ENCODE measurements around the gene AGBL1. TPM values are rescaled to one million over a fixed set of nuclear protein-coding genes. Genes with fewer than 3 reads are reported as not detected.

AGBL1 gene
- total and polyA plus RNA-seq, 2 experiments from 2014 or later = 0.06 to 0.11 TPM

- Histone ChIP-seq H3K36me3 (no peaks in the 10 kb centered on the region), H3K4me3 (no peak overlapping the region), H3K9me3 (ENCODE audit: low read depth) (no peaks in the 10 kb centered on the region), H3K27me3 (no peaks in the 10 kb centered on the region), H3K4me1 (ENCODE audit: low read depth) (peaks cover 5% of the 10 kb centered on the region), H3K27ac (no peak overlapping the region)
- no peak for TF ChIP-seq CTCF (IDR thresholded peaks at IDR 0.05; ENCODE audit: low read depth, low read length)
- DNase-seq (ENCODE audit: low read depth in 1 of 2, low spot score in 1 of 2) = no peak
Measured at GRCh38 chr15:86553108-86553507, 473.4 kb downstream of the AGBL1 start.

DNA sequence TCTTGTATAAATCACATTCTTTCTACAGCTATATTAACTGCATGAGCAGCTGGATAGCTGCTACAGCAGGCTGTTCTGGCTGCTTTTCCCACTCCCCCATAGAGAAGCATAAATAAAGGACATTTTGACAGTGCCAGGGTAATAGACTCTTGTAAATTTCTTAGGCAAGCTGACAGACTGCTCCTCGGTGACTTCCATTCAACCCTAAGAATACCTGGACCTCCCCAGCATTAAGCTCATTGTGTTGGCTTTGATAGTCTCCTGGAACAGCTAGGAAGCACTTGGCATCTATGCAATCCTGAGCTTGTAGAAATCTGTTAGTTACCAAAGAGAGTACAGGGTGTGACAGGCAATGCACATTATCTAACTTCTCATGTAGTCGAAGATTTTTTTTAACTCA is 475.4 kb downstream of the AGBL1 start:
- Histone ChIP-seq H3K9me3 (ENCODE audit: low read depth) (no peaks in the 10 kb centered on the region), H3K36me3 (no peaks in the 10 kb centered on the region), H3K27ac (no peak overlapping the region), H3K27me3 (no peaks in the 10 kb centered on the region), H3K4me1 (ENCODE audit: low read depth) (peaks cover 5% of the 10 kb centered on the region), H3K4me3 (no peak overlapping the region)
- DNase-seq (ENCODE audit: low read depth in 1 of 2, low spot score in 1 of 2) = no peak
- no peak for TF ChIP-seq CTCF (IDR thresholded peaks at IDR 0.05; ENCODE audit: low read depth, low read length)

DNA sequence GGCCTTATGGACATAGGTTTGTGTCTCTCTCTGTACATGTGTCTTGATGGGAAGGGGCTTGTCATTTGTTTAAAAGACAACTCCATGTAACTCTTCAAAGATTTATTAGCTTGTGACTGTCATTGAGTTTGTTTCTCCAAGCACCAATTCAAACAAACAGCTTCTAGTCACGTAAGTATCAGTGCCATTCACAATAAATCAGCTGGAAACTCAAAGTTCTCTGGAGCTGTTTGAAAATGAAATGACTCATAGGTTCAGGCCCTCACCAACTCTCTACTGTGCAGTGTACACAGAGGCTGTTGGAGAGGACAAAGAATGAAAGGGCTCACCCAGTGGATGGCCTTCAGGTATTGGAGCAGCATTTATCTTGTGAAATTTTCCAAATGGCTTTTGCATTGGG is 476.3 kb downstream of the AGBL1 start:
- Histone ChIP-seq H3K27me3 (no peaks in the 10 kb centered on the region), H3K36me3 (no peaks in the 10 kb centered on the region), H3K9me3 (ENCODE audit: low read depth) (no peaks in the 10 kb centered on the region), H3K4me3 (no peak overlapping the region), H3K4me1 (ENCODE audit: low read depth) (peaks cover 5% of the 10 kb centered on the region), H3K27ac (no peak overlapping the region)
- no peak for DNase-seq (ENCODE audit: low read depth in 1 of 2, low spot score in 1 of 2)
- TF ChIP-seq CTCF (IDR thresholded peaks at IDR 0.05; ENCODE audit: low read depth, low read length) = no peak

GRCh38 chr15:86556396-86557017 is 476.8 kb downstream of the AGBL1 start:
- no peak for DNase-seq (ENCODE audit: low read depth in 1 of 2, low spot score in 1 of 2)
- no peaks in the 10 kb centered on the region for H3K36me3 ChIP-seq
- H3K27me3 ChIP-seq = no peaks in the 10 kb centered on the region
- H3K4me1 ChIP-seq (ENCODE audit: low read depth) = peaks cover 5% of the 10 kb centered on the region
- H3K27ac ChIP-seq = no peak overlapping the region
- no peak for TF ChIP-seq CTCF (IDR thresholded peaks at IDR 0.05; ENCODE audit: low read depth, low read length)
- no peak overlapping the region for H3K4me3 ChIP-seq
- no peaks in the 10 kb centered on the region for H3K9me3 ChIP-seq (ENCODE audit: low read depth)

DNA sequence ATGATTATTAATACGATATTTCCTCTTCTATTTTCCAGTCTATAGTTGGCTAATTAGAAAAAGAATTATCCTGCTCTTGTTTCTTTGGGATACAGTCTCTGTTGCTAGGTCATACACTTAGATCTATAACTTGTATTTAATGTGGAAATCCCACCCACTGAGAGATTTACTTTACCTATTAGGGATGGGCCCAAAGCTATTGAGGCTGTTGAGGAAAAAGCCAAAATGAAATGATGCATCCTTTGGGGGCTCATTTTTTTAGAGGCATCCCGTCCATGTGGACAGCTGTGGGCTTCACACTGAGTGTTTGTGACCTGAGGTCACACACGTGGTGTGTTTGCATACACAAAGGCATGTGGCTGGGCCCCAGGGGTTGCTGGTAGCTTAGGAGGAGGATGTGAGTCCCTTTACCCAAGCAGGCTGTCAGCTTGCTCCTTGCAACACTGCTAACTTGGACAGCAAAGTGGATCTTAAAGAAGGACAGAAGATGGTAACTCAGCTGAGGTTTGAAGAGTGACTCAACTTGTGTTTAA is 477.4 kb downstream of the AGBL1 start:
- H3K27me3 ChIP-seq = no peaks in the 10 kb centered on the region
- peaks cover 5% of the 10 kb centered on the region for H3K4me1 ChIP-seq (ENCODE audit: low read depth)
- DNase-seq (ENCODE audit: low read depth in 1 of 2, low spot score in 1 of 2) = no peak
- H3K9me3 ChIP-seq (ENCODE audit: low read depth) = no peaks in the 10 kb centered on the region
- no peak for TF ChIP-seq CTCF (IDR thresholded peaks at IDR 0.05; ENCODE audit: low read depth, low read length)
- H3K36me3 ChIP-seq = no peaks in the 10 kb centered on the region
- no peak overlapping the region for H3K4me3 ChIP-seq
- H3K27ac ChIP-seq = no peak overlapping the region

All from cardiac muscle cell (in vitro differentiated cells and primary cell).